Measurements from ENCODE around the gene TERB1.

The TERB1 gene

GRCh38 chr16:66706506-66706880 lies 94.9 kb downstream of the TERB1 start:
- no peaks in the 10 kb centered on the region for H3K9me3 ChIP-seq (ENCODE audit: control insufficient read depth, low read length)
- H2AFZ ChIP-seq, result no peak overlapping the region
- no peaks in the 10 kb centered on the region for H3K36me3 ChIP-seq (ENCODE audit: control insufficient read depth, insufficient read depth, low read length)
- no peaks in the 10 kb centered on the region for H3K27me3 ChIP-seq (ENCODE audit: control insufficient read depth, insufficient read depth, low read length)
- peak overlapping the region; percentile 29 for H3K27ac ChIP-seq
- H3K4me2 ChIP-seq (ENCODE audit: low read length), result peak overlapping the region; percentile 26
- H3K4me1 ChIP-seq, result no peaks in the 10 kb centered on the region
- H3K4me3 ChIP-seq (ENCODE audit: low read depth, low read length), result no peak overlapping the region
- H3K9ac ChIP-seq, result no peak overlapping the region
- TF ChIP-seq CTCF (IDR thresholded peaks at IDR 0.05), result no peak
- no peaks in the 10 kb centered on the region for H3K79me2 ChIP-seq

- Histone ChIP-seq H3K36me3 (ENCODE audit: control insufficient read depth, insufficient read depth, low read length) (no peaks in the 10 kb centered on the region), H3K9ac (no peak overlapping the region)
Observed at GRCh38 chr16:66705790-66706505, 95.4 kb downstream of the TERB1 start.

More at GRCh38 chr16:66705790-66706505, 95.4 kb downstream of the TERB1 start:
- no peak overlapping the region for H3K4me3 ChIP-seq (ENCODE audit: low read depth, low read length)
- no peaks in the 10 kb centered on the region for H3K79me2 ChIP-seq
- H3K27ac ChIP-seq, result peak overlapping the region; percentile 29
- peak overlapping the region; percentile 26 for H3K4me2 ChIP-seq (ENCODE audit: low read length)
- no peaks in the 10 kb centered on the region for H3K27me3 ChIP-seq (ENCODE audit: control insufficient read depth, insufficient read depth, low read length)
- H3K9me3 ChIP-seq (ENCODE audit: control insufficient read depth, low read length), result no peaks in the 10 kb centered on the region
- H2AFZ ChIP-seq, result no peak overlapping the region
- no peak for TF ChIP-seq CTCF (IDR thresholded peaks at IDR 0.05)
- H3K4me1 ChIP-seq, result no peaks in the 10 kb centered on the region

Measured in parathyroid adenoma (tissue), 2 donors.